GM12878 (cell line): ENCODE data around the gene RAB10. TPM values are rescaled to one million over a fixed set of nuclear protein-coding genes. Genes with fewer than 3 reads are reported as not detected.

Experiments used
- ATAC-seq: fragments of 200-7000 bp; cut with Tn5 transposase; 3 replicates; pipeline ENCODE4 v1.9.1; 2020; ENCODE audit warnings: mild to moderate bottlenecking, moderate library complexity
- BruUV-seq: library from RNA; stranded (reverse); fragments of 400-500 nt; replicated peaks from 2 replicates; lab custom pipeline; 2021; lab: Mats Ljungman, UMichigan
- CTCF ChIA-PET: fragments of 300-600 bp; sonication (Branson Sonifier 250); formaldehyde crosslinking; extraction: SDS; loops from one replicate; lab custom pipeline; 2021; ENCODE audit warnings: inconsistent platforms; lab: Yijun Ruan, JAX
- POLR2A ChIA-PET: fragments of 350-600 bp; formaldehyde crosslinking; extraction: SDS; loops from one replicate; lab custom pipeline; 2021; ENCODE audit warnings: inconsistent platforms; lab: Charles Lee
- RAD21 ChIA-PET: fragments of 300-600 bp; sonication (Branson Sonifier 250); formaldehyde crosslinking; loops from one replicate; lab custom pipeline; 2023; ENCODE audit warnings: antibody characterized with exemption; ENCODE audit not compliant: unreplicated experiment; lab: Charles Lee
- SMC1A ChIA-PET: fragments of 300-600 bp; sonication (Branson Sonifier 250); formaldehyde crosslinking; loops from one replicate; lab custom pipeline; 2023; ENCODE audit not compliant: unreplicated experiment, uncharacterized antibody; lab: Charles Lee
- DNase-seq: peaks from one replicate; pipeline ENCODE4 v3.0.0-alpha.2; 2011; ENCODE audit warnings: low read depth, low spot score
- FAIRE-seq: peaks from 3 replicates; lab custom pipeline; 2011; peaks lifted over from hg19 to GRCh38; lab: Jason Lieb, UNC
- H2AFZ ChIP-seq: 2 replicates; pipeline ENCODE4 v1.6.0; 2011; ENCODE audit warnings: low read depth, low read length, control low read depth; ENCODE audit not compliant: control insufficient read depth
- H3K27ac ChIP-seq: 2 replicates; pipeline ENCODE4 v1.5.1; 2011; ENCODE audit warnings: control low read depth; ENCODE audit not compliant: control insufficient read depth, insufficient read depth
- H3K27me3 ChIP-seq, 2 experiments: replicated peaks in 1 of 2; 2 replicates each; pipeline versions ENCODE4 v1.6.0 to v1.6.1; 2011; ENCODE audit warnings: low read length in 1 of 2; ENCODE audit not compliant: control insufficient read depth in 2 of 2, insufficient read depth in 2 of 2
- H3K36me3 ChIP-seq, 2 experiments: 2 replicates each; pipeline ENCODE4 v1.5.1; 2011; ENCODE audit warnings: low read length in 1 of 2; ENCODE audit not compliant: control insufficient read depth in 2 of 2, insufficient read depth in 2 of 2
- H3K4me1 ChIP-seq: 2 replicates; pipeline ENCODE4 v1.6.1; 2011; ENCODE audit warnings: mild to moderate bottlenecking, low read length, moderate library complexity, mixed read lengths; ENCODE audit not compliant: control insufficient read depth, insufficient read depth
- H3K4me2 ChIP-seq: 2 replicates; pipeline ENCODE4 v1.6.0; 2011; ENCODE audit warnings: control low read depth; ENCODE audit not compliant: control insufficient read depth, insufficient read depth
- H3K4me3 ChIP-seq: fragments of 200-600 bp; sonication (generic); 2 replicates; pipeline ENCODE4 v1.5.1; 2016
- H3K79me2 ChIP-seq: 2 replicates; pipeline ENCODE4 v1.6.0; 2011; ENCODE audit warnings: low read length; ENCODE audit not compliant: control insufficient read depth, insufficient read depth
- H3K9ac ChIP-seq: 2 replicates; pipeline ENCODE4 v1.8.0; 2011; ENCODE audit warnings: low read length, control low read depth, mixed read lengths; ENCODE audit not compliant: control insufficient read depth, insufficient read depth
- H3K9me3 ChIP-seq: replicated peaks from 3 replicates; pipeline ENCODE4 v1.5.1; 2011; ENCODE audit warnings: mild to moderate bottlenecking, low read length; ENCODE audit not compliant: control insufficient read depth, insufficient read depth
- H4K20me1 ChIP-seq: 2 replicates; pipeline ENCODE4 v1.6.0; 2011; ENCODE audit not compliant: control insufficient read depth, insufficient read depth
- ASH2L ChIP-seq: fragments of 300-600, 200-600 bp; sonication (generic); IDR thresholded peaks from 2 replicates; pipeline ENCODE4 v1.6.1; 2017; ENCODE audit warnings: low read depth, mild to moderate bottlenecking, borderline replicate concordance
- BMI1 ChIP-seq: fragments of 450-650 bp; IDR thresholded peaks from 2 replicates; pipeline ENCODE4 v1.6.1; 2016; ENCODE audit warnings: mild to moderate bottlenecking, moderate library complexity, borderline replicate concordance
- CBFB ChIP-seq: IDR thresholded peaks from 2 replicates; pipeline ENCODE4 v1.6.1; 2016; ENCODE audit warnings: antibody characterized with exemption, low read depth
- CEBPB ChIP-seq, 2 experiments: fragments of 150-350 bp in 1 of 2; IDR thresholded peaks; 2 replicates each; pipeline ENCODE4 v1.6.1; 2012 to 2014; ENCODE audit warnings: low read depth in 2 of 2, low read length in 2 of 2, borderline replicate concordance in 1 of 2, inconsistent platforms in 1 of 2
- ELK1 ChIP-seq: IDR thresholded peaks from 2 replicates; pipeline ENCODE4 v1.6.1; 2012; ENCODE audit warnings: low read depth, low read length, improper control_type of control experiment
- MXI1 ChIP-seq: fragments of 150-350 bp; IDR thresholded peaks from 2 replicates; pipeline ENCODE4 v1.6.1; 2011; ENCODE audit warnings: low read depth, mild to moderate bottlenecking, inconsistent platforms, low read length, improper control_type of control experiment
- POLR2AphosphoS5 ChIP-seq: IDR thresholded peaks from 2 replicates; pipeline ENCODE4 v1.6.1; 2011; ENCODE audit warnings: mild to moderate bottlenecking, low read length, inconsistent platforms
- RAD51 ChIP-seq: fragments of 450-650 bp; IDR thresholded peaks from 2 replicates; pipeline ENCODE4 v1.6.1; 2016; ENCODE audit warnings: moderate library complexity, mild to moderate bottlenecking, inconsistent platforms
- SPI1 ChIP-seq: IDR thresholded peaks from 2 replicates; pipeline ENCODE4 v1.6.1; 2011; ENCODE audit warnings: low read depth, mild to moderate bottlenecking, low read length, moderate library complexity, borderline replicate concordance; ENCODE audit not compliant: insufficient read depth
- SREBF1 ChIP-seq: IDR thresholded peaks from 2 replicates; pipeline ENCODE4 v1.6.1; 2012; ENCODE audit warnings: mild to moderate bottlenecking, low read length
- ZBTB40 ChIP-seq: fragments of 450-650 bp; IDR thresholded peaks from 2 replicates; pipeline ENCODE4 v1.6.1; 2016; ENCODE audit warnings: mild to moderate bottlenecking, moderate library complexity, borderline replicate concordance
- WGBS: methylation state at CpG from one replicate; pipeline ENCODE4 v1.1.6; 2016; ENCODE audit warnings: low lambda C conversion rate; ENCODE audit not compliant: insufficient replicate concordance, insufficient coverage; ENCODE audit errors: missing lambda C conversion rate; 5-methylcytosine and 5-hydroxymethylcytosine counted together
- in situ Hi-C: fragments of 300-500 bp; cut with MboI; formaldehyde crosslinking; loops from 9 replicates; pipeline ENCODE4 v1.14.3; 2018; ENCODE audit warnings: mixed read lengths
- intact Hi-C: fragments of 100-400 bp; cut with micrococcal nuclease; formaldehyde crosslinking; loops from one replicate; pipeline ENCODE4 v1.14.2; 2022; ENCODE audit not compliant: unreplicated experiment
- polyA plus RNA-seq, 11 experiments: library from polyadenylated mRNA; depleted of rRNA in 4 of 11; unstranded in 6 of 11; stranded (reverse) in 5 of 11; fragments of >200 nt; fragmentation: Nextera tagmentation in 4 of 11; fragmentation: Illumina TruSeq in 1 of 11; extraction: Ambion mirVana in 4 of 11; extraction: Trizol in 1 of 11; gene quantifications; 1 replicate in 1 of 11; 2 replicates in 10 of 11; pipeline versions ENCODE4 v1.2.1 to v1.2.3, GENCODE V29; 2011 to 2016; ENCODE audit warnings: inconsistent platforms in 2 of 11, missing spikeins in 2 of 11, low read depth in 1 of 11
- total RNA-seq, 4 experiments: library from RNA; depleted of rRNA in 3 of 4; stranded (reverse); fragments of >200 nt in 3 of 4; fragmentation: Illumina TruSeq in 1 of 4; extraction: Trizol in 1 of 4; gene quantifications; 2 replicates each; pipeline versions ENCODE4 v1.2.1 to v1.2.3, GENCODE V29; 2013 to 2021

The RAB10 gene
- total and polyA plus RNA-seq, 10 of the 15 experiments (the other 5 are each of a cell fraction or from before 2014, with no cell fraction given), result 13.3 to 109 (median 82.0) TPM

GRCh38 chr2:26161926-26162325, 128.0 kb downstream of the RAB10 start:
- no peaks in the 10 kb centered on the region for H3K9me3 ChIP-seq
- TF ChIP-seq ZBTB40, result no peak
- TF ChIP-seq SREBF1, result no peak
- no peak for TF ChIP-seq CBFB
- no peak for TF ChIP-seq RAD51
- no peak for TF ChIP-seq SPI1
- TF ChIP-seq CEBPB (IDR thresholded peaks at IDR 0.05; ENCODE audit: borderline replicate concordance in 1 of 2, low read depth in 2 of 2, low read length in 2 of 2), result no peak
- TF ChIP-seq BMI1, result no peak
- TF ChIP-seq ELK1, result no peak
- TF ChIP-seq ASH2L, result no peak
- TF ChIP-seq POLR2AphosphoS5, result no peak
- TF ChIP-seq MXI1, result no peak
- DNase-seq, result no peak
- H3K36me3 ChIP-seq, result no peaks in the 10 kb centered on the region
- H3K79me2 ChIP-seq, result no peaks in the 10 kb centered on the region
- no peak overlapping the region for H2AFZ ChIP-seq
- no peak overlapping the region for H3K9ac ChIP-seq
- FAIRE-seq, result no peak
- no TSS peak for BruUV-seq
- WGBS, result 43% methylated on average over 7 of the region's 7 CpGs
- H3K4me1 ChIP-seq, result no peaks in the 10 kb centered on the region; the same call in 1 of the 2 replicates
- ChIA-PET POLR2A (interaction anchor here (0.6 kb wide), 2 partner anchors 55 to 1212 kb away, joined by 3 read pairs; no protein-coding TSS in a partner anchor), CTCF (no interaction called here), RAD21 (no interaction called here), SMC1A (interaction anchor here (0.6 kb wide), 1 partner anchor 212 kb away, joined by 3 read pairs; no protein-coding TSS in a partner anchor)
- no peak for ATAC-seq
- no peaks in the 10 kb centered on the region for H4K20me1 ChIP-seq
- intact Hi-C loops (no loop called here), in situ Hi-C loops (no loop called here)
- no peaks in the 10 kb centered on the region for H3K27me3 ChIP-seq
- H3K4me3 ChIP-seq, result no peak overlapping the region
- no peak overlapping the region for H3K4me2 ChIP-seq
- no peak overlapping the region for H3K27ac ChIP-seq
